ENCODE data around the gene TAS2R3.
"Not testable (repeated sequence)": the region's sequence is repeated elsewhere in the genome, so short reads cannot be mapped to it uniquely, and the experiment has no call there.

TAS2R3 gene, protein sequence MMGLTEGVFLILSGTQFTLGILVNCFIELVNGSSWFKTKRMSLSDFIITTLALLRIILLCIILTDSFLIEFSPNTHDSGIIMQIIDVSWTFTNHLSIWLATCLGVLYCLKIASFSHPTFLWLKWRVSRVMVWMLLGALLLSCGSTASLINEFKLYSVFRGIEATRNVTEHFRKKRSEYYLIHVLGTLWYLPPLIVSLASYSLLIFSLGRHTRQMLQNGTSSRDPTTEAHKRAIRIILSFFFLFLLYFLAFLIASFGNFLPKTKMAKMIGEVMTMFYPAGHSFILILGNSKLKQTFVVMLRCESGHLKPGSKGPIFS

DNA sequence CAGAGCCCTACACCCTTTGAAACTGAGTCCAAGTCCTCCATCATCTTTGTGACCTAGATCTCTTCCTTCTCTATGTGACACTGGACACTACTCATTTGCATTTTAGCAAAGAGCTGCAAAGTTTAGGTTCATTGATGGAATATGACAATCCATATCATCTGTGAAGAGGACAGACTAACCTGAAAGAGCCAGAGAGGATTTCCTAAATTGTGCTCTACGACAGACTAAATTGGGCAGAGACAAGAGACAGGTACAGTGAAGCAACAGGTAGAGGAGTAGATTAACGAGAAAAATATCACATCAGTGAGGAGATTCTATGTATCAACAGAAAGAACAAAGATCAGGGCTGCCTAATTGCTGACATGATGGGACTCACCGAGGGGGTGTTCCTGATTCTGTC, at the start of gene TAS2R3:
Gene TAS2R3 (plus strand): TSS at position 301 of the 400 bp plus-strand sequence. CDS start 62 bp downstream, at position 363.
- DNase-seq: no peak

DNA sequence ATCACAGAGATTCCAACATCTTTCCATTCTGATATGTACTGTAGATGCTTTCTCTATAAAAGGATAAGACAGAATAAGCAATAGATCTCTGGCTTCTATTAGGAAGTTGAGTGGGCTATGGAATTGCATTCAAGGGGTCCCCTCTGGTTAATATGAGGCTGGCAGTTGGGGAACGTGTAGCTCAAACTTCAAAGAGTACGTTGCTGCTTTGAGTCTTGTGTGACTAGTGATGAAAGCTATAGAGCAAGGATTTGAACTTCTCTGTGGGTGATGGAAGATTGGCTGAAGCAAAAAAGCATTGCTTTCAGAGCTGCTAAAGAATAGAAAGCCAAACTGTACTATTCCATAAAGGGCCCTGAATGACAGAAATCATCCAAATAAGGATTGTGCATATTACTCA, 49.3 kb upstream of the TAS2R3 start:
- no peak for DNase-seq

DNA sequence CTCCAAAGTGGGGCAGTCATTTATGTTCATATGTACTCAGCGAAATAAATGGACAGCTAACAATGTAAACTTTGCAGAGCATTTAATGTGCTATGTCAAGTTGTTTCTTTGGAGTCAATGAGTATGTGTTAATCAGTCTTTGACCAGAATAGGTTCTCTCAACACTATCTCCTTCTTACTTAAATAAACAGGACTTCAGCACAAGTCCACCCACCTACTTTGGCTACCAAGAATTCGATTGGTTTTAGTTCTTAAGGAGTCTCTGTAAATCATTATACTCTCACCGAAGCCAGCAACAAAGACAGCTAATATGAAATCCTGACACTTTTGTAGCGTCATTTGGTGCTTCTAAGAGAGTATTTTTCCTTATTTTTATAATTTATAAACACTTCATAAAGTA, 48.9 kb upstream of the TAS2R3 start:
- no peak for DNase-seq

DNA sequence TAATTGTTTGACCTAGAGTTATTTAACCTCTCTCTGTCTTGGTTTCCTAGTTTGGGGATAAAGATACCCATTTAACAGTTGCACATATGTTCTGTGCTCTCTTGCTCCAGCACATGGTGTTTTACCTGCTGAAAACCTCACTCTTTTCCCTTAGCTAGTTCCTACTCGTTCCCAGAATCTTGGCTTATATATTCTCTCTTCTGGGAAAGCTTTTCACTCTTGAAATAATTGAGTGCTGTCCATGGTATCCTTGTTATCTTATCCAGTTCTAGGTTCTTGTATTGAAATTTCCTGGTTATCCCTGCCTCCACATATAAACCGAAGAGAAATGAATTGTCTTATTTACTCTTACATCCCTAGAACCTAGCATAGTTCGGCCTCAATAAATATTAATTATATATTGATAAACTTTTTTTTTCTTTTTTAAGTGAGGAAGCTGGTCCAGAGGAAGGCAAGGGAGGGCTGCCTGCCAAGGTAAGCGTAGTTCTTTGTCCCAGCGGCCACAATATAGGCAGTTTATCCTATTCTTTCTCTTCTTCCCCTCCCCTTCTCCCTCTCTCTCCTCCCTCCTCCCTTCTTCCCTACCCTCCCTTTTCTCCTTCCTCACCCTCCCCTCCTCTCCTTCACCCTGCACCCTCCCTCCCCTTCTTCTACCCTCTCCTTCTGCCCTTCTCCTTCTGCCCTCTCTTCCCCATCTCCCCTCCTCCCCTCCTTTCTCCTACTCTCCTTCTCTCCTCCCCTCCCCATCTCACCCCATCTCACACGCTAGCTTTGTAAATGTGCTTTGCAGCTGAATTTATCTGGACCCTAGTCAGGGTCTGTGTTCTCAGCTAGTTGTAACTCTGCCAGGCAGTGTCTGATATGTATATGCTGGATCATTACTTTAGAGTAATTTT, 47.9 kb upstream of the TAS2R3 start:
- no peak for DNase-seq

DNA sequence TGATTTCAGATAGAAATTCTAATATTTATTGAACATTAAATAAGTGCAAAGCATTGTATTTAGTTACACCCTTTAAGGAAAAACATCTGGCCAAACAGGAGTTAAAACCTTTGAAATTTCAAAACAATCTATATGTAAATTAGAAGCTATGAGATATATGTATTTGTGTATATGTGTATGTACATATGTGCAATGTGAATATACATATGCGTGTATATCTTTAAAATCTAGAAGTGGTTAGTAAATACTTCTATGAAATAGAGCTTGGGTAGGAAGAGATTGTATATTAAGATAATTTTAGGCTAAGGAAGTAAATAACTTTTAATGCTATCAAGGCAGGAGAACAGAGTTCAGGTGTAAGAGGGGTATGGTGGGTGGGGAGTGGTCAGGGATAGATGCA, 46.4 kb upstream of the TAS2R3 start:
- no peak for DNase-seq

DNA sequence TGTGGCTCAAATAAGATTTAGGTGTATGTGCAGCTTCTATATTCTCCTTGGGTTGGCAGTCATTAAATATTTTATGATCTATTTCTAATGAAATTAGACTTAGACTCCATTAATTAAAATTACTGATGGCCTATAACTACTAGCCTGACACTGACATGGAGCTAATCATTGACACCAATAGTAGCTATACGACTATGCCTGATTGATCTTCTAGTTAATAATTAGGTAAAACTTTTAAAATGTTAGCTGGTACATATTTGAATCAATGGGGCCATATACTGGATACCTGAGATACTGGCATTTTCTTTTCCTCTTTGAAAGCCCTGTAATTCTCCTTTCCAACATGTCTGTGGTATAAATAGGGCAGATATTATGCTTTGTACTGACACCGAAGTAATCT, 41.4 kb upstream of the TAS2R3 start:
- no peak for DNase-seq

DNA sequence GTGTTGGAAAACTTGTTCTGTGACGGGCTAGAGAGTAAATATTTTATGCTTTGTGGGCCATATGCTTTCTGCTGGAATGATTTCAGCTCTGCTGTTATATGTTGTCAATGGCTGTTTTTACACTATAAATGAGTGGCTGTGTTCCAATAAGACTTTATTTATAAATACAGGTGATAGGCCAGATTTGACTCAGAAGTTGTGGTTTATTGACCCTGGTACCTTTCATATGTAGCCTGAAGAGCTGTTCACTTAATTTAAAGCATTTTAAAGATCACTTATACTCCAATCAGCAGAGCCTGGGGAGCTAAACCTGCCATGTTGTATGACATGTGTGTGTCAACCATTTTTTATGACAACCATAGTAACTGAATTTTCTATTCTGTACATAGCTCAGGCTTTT, 34.9 kb upstream of the TAS2R3 start:
- DNase-seq: no peak

DNA sequence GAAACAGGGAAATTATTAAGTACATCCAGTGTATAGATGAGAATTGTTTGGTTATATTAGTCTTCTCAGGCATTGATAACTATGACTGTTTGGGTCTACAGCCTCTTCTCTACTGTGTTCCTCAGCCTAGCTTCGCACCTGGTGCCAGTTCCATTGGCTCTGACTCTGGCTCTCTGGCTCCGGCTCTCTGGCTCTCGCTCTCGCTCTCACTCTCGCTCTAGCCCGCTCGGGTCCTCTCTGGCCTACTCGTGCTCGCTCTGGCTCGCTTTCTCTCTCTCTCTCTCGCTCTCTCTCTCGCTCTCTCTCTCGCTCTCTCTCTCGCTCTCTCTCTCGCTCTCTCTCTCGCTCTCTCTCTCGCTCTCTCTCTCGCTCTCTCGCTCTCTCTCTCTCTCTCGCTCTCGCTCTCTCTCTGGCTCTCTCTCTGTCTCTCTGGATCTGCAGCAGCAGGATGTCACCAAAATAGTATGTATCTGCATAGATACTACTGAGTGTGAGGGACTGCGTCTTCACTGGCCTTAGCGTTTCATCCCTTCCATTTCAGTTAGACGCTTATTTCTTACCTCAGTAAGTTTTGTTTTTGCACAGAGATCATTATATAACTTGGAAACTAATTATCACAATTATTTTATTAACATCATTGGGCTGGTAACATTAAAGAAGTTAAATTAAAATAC, 32.3 kb upstream of the TAS2R3 start:
- no peak for DNase-seq

DNA sequence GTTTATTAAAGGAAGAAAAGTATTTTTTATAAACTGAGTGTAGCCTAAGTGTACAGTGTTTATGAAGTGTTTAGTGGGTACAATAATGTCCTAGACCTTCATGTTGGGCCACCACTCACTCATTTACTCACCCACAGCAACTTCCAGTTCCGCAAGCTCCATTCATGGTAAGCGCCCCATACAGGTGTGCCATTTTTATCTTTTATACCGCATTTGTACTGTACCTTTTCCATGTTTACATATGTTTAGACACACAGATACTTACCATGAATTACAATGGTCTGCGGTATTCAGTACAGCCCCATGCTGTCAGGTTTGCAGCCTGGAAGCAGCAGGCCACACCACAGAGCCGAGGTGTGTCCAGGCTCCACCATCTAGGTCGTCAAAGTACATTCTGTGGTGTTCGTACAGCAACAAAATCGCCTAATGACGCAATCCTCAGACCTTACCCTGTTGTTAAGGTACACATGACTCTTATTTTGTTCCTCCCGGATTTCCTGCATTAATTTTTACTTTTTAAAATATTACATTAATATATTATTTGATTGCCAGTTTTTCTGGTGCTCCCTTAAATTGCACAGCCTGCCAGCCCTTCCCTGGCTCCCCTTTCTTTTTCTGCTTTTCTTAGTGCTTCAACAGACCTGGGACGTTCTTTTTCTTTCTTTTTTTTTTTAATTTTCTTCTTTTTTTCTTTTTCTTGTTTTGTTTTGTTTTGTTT, 26.6 kb upstream of the TAS2R3 start:
- no peak for DNase-seq

DNA sequence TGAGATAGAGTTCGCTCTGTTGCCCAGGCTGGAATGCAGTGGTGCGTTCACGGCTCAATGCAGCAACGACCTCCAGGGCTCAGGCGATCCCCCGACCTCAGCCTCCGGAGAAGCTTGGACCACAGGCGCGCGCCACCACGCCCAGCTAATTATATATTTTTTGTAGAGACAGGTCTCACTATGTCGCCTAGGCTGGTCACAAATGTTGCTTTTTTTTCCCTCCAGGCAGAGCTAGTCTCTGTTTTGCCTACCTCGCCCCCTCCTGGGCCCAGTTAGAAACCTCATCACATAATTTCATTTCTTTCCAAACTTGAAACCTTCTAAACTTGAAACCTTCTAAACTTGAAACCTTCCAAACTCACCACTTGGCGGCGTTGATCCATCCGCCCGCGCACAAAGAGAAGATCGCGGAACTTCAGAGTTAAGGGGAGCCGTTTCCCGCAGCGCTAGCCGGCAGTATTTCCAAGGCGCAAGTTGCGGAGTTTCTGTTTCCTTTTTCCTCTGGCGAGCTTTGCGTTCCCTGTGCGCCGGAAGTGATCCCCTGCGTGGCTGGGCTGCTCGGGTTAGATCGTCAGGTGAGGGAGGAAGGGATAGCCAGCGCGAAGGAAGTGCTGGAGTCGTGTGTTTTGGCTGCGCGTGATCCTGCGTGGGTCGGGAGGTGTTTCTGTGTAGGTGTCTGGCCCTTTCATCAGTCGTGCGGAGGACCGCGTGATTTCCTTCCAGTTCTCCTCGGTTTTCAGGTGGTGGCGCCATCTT, 25.9 kb upstream of the TAS2R3 start, which contains the start of gene SSBP1:
Gene SSBP1 (plus strand): TSS at position 523 of the 756 bp plus-strand sequence. CDS start 809 bp downstream, outside the sequence.
- peak; percentile 96 for DNase-seq

DNA sequence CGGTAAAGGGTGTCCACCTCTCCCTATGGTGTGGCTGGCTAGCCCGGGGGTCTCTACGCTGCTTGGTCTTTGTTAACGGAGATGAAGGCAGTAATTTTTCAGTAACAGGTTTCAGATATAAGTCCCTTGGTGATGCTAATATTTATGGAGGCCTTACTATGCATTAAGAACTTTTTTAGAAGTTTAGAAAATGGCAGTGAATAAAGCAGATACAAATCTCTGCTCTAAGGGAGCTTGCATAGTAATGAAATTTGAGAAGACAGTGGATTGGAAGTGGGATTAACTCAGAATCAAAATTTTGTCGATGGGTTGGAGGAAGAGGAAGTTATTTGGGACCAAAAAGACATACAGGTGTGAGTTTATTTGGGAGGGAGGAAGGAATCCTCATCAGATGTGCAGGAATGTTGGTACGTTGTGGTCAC, 25.3 kb upstream of the TAS2R3 start:
- DNase-seq: no peak

DNA sequence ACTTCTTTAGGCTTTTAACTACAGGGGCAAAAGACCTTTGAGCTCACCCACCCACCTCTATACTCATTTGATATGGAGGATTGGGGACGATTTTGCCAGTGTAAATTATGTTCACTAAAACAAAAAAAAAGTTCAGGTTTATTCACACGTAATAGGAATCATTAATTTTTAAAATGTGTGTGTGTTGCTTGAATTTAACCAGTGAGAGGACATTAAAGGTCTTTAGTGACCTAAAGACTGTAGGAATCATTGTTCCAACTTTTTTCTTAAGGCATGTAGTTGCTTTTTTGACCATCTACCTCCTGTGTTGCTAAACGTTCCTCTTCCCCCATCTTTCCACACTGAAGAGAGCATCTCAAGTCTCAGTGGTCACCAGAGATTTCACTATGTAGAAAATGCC, 24.6 kb upstream of the TAS2R3 start:
- DNase-seq: no peak

DNA sequence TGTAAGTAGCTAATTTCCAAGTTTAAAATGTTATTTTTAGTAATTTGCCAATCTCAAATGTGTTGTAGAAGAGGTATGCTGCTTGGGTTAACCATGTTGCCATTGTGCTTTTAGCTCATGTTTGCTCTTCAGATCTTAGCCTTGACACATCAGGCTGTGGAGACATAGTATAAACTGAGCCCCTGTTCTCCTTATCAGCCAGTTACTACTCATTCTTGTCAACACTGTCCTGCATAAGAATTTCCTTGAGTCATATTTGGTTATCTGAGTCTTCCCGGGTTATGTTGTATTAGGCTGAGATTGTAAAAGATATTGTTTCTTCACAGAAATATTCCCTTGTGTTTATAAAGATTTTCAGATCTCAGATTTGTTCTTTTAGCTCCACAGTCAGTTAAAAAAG, 21.7 kb upstream of the TAS2R3 start:
- DNase-seq: no peak

DNA sequence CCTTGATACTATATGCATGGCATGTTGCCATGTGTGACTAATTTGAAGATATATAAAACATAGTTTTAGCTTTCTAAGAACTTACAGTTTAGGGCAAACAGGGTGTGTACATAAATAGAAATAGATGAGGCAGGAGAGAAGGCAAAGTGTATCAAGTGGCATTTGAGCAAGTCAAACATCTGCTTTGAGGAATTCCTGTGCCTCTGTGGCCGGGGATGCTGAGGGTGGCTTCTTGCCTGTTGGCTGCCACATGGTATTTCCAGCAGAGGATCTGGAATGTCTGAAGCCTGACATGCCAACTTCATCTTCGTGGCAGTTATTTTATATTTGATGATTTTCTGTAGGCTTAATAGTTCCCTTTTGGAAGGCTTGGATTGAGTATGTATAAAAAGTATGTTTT, 19.8 kb upstream of the TAS2R3 start:
- no peak for DNase-seq

DNA sequence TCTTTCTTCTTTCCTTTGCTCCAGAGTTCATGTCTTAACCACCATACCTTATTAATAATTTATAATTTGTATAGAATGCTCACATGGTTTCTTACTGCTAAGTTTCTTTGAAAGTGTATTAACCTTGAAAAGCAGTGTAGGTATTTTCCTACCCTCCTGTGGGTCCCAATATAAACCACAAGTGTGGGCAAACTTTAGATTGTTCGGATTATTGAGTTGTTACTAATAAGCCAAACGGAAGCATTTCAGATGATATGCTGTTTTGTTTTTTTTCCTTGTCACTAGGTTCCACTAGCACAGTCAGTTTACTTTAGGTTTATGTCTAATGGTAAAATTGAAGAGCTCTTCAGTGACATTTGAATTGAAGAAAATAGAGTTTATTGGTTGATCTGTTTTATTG, 15.5 kb upstream of the TAS2R3 start:
- no peak for DNase-seq

DNA sequence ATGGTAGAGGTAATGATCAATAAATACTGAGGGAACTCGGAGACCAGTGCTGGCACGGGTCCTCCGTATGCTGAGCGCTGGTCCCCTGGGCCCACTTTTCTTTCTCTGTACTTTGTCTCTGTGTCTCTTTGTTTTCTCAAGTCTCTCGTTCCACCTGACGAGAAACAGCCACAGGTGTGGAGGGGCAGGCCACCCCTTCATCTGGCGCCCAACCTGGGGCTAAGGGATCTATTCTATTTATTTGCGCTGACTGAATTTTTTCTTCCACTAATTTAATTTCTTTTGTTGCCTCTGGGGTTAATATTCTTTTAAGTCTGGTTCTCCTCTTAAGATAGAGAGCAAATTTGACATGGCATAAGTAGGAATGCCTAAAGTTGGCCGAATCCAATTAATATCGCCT, 12.0 kb upstream of the TAS2R3 start:
- peak; percentile 3 for DNase-seq

DNA sequence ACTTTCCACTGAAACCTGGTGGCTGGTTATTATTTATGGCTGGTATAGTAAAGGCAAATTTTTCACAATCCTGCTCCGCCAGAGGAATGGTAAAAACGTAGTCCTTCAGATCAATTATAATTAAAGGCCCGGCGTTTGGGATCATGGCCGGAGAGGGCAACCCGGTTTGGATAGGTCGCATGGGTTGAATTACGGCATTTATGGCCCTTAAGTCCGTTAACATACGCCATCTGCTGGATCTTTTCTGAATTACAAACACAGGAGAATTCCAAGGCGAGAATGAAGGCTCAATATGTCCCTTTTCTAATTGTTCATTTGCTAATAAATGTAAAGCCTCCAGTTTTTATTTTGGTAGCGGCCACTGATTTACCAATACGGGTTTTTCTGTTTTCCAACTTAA, 11.3 kb upstream of the TAS2R3 start:
- DNase-seq: no peak

DNA sequence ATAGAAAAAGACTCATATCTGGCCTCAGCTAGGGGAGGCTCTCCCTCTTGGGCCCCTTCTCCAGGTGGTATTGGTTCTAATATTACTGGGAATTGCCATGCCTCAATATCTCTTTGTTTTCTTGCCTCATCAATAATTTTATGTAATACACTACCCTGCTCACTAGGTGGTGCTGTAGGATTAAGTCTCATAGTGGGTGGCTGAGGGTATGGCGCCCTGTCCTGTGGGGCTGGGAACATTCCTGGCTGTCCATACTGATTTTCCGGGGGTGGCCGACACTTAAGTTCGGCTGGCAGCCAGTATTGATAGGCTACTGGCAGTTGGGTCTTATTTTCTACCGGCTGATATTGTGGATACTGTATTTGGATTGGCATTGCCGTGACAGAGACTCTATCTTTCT, 9.0 kb upstream of the TAS2R3 start:
- DNase-seq: peak; percentile 6

DNA sequence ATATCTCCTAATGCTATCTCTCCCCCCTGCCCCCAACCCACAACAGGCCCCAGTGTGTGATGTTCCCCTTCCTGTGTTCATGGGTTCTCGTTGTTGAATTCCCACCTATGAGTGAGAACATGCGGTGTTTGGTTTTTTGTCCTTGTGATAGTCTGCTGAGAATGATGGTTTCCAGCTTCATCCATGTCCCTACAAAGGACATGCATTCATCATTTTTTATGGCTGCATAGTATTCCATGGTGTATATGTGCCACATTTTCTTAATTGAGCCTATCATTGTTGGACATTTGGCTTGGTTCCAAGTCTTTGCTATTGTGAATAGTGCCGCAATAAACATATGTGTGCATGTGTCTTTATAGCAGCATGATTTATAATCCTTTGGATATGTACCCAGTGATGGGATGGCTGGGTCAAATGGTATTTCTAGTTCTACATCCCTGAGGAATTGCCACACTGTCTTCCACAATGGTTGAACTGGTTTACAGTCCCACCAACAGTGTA, 6.2 kb downstream of the TAS2R3 start:
- not testable (repeated sequence) for DNase-seq

DNA sequence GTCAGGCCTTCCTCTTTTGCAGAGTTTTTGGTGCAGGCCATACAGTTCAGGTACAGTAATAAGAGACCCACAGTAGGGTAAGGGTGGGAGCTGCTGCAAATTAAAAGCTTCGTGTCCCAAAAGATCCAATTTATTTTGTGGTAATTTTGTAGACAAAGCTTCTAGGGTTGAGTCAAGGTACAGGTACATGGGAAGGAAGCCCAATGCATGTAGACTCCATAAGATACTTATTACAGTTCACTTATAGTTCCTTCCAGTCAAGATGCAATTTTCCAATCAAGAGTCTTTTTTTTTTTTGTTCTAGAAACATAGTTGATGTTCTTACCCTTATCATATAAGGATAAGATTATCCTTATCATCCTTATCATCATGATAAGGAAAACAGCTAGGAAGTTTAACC, 12.5 kb downstream of the TAS2R3 start, which contains the start of gene TAS2R4:
Gene TAS2R4 (plus strand): TSS at position 301 of the 400 bp plus-strand sequence. CDS start 1,815 bp downstream, outside the sequence.
- no peak for DNase-seq

DNA sequence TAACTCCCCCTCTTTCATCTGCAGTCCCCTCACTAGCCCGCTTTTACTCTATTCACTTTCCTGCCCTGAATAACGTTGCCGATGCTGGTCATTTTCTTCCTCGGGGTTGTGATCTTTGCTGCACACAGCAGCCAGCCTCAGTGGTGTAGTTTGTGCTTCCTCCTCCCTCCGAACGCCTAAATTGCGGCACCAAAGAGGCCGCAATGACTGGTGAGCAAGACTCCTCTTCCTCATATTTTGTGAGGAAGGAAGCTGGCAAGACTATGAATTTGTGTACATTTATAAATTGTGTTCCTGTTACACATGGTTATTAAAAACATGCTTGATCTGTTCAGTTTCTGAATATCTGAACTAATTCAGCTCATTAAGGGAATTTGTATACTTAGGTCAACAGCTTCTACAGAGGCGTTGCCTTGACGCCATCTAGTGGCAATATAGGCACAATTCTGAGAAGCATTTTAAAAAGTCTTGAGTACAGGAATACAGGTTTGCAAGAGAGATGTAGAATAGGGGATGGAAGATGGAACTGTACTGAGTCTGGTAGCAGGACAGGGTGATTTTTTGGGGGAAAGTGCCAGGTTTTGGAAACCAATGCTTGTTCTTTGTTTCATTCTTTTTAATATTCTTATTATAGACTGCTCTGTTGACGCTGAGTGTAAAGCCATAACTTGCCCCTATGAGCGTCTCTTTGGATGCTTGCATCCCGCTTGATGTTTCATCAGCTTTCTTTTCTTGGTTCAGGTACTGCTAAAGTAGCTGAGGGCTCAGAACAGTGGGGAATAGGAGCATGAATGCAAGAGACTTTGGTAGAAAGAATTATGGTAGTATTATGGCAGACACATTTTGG, 22.0 kb downstream of the TAS2R3 start:
- peak; percentile 46 for DNase-seq

All from fibroblast of upper back skin (primary cell).